ENCODE data around the gene NPHP3.
A peak's percentile ranks its signal among the peaks of the same experiment; 100 is the strongest.
"Not testable (repeated sequence)": the region's sequence is repeated elsewhere in the genome, so short reads cannot be mapped to it uniquely, and the experiment has no call there.

The NPHP3 gene

GRCh38 chr3:132722165-132723023 is at the start of gene NPHP3:
Gene NPHP3, minus strand, starts transcription at chr3:132722409. Its CDS starts 54 bp downstream, at chr3:132722355.
- no peak for TF ChIP-seq CTCF (IDR thresholded peaks at IDR 0.05; ENCODE audit: control insufficient read depth, extremely low read depth, insufficient read depth)
- H3K4me3 ChIP-seq (ENCODE audit: low read depth, low read length): peak within 1 kb of the TSS; percentile 75
- DNase-seq (ENCODE audit: low read depth): peak; percentile 79

GRCh38 chr3:132758740-132759139 is 36.5 kb upstream of the NPHP3 start:
- TF ChIP-seq CTCF (IDR thresholded peaks at IDR 0.05; ENCODE audit: control insufficient read depth, extremely low read depth, insufficient read depth): no peak

GRCh38 chr3:132756108-132756650 is 34.0 kb upstream of the NPHP3 start:
- TF ChIP-seq CTCF (IDR thresholded peaks at IDR 0.05; ENCODE audit: control insufficient read depth, extremely low read depth, insufficient read depth): no peak
- no peak overlapping the region for H3K4me3 ChIP-seq (ENCODE audit: low read depth, low read length)
- no peak for DNase-seq (ENCODE audit: low read depth)

More at GRCh38 chr3:132758740-132759139, 36.5 kb upstream of the NPHP3 start:
- no peak for DNase-seq (ENCODE audit: low read depth)
- H3K4me3 ChIP-seq (ENCODE audit: low read depth, low read length): no peak overlapping the region

- no peak overlapping the region for H3K4me3 ChIP-seq (ENCODE audit: low read depth, low read length)
- TF ChIP-seq CTCF (IDR thresholded peaks at IDR 0.05; ENCODE audit: control insufficient read depth, extremely low read depth, insufficient read depth): no peak
- no peak for DNase-seq (ENCODE audit: low read depth)
Measured at GRCh38 chr3:132753946-132754345, 31.7 kb upstream of the NPHP3 start.

- no peak overlapping the region for H3K4me3 ChIP-seq (ENCODE audit: low read depth, low read length)
- no peak for DNase-seq (ENCODE audit: low read depth)
- no peak for TF ChIP-seq CTCF (IDR thresholded peaks at IDR 0.05; ENCODE audit: control insufficient read depth, extremely low read depth, insufficient read depth)
Measured at GRCh38 chr3:132749786-132750185, 27.6 kb upstream of the NPHP3 start.

GRCh38 chr3:132746720-132747119 is 24.5 kb upstream of the NPHP3 start:
- not testable (repeated sequence) for H3K4me3 ChIP-seq (ENCODE audit: low read depth, low read length); DNase-seq (ENCODE audit: low read depth)

GRCh38 chr3:132738314-132738713 is 16.1 kb upstream of the NPHP3 start:
- no peak for TF ChIP-seq CTCF (IDR thresholded peaks at IDR 0.05; ENCODE audit: control insufficient read depth, extremely low read depth, insufficient read depth)
- no peak overlapping the region for H3K4me3 ChIP-seq (ENCODE audit: low read depth, low read length)
- no peak for DNase-seq (ENCODE audit: low read depth)

All from LNCaP clone FGC (cell line).